Kidney glomerular epithelial cell (primary cell): ENCODE data around the gene LAMA3.

Experiments used
- DNase-seq: peaks from one replicate; lab custom pipeline; 2025; lab: John Stamatoyannopoulos, UW

LAMA3 gene

GRCh38 chr18:24003903-24004640, 314.8 kb downstream of the LAMA3 start:
- no peak for DNase-seq
